ENCODE data around the gene GPBP1L1. TPM values are rescaled to one million over a fixed set of nuclear protein-coding genes. Genes with fewer than 3 reads are reported as not detected.

GPBP1L1 gene
- polyA plus RNA-seq, 1 of the 3 experiments (the other 2 are of a cell fraction) = 28.5 TPM

DNA sequence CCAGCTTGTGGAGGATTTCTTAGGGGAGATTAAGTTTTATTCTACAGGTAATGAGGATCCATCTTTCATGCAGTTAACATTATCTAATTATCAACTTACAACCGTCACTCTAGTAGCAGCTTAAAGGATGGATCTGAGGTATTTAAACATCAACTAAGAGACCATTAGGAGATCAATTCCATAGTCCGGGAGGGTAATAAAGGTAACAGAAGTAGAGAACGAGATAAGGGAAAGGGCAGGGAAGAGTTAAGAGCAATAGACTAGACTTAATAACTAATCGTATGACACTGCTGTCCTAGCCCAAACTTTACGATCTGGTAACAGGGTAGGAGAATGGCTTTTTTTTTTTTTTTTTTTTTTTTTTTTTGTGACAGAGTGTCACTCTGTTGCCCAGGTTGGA, 43.0 kb downstream of the GPBP1L1 start (continued):
- no peak for TF ChIP-seq MXI1 (IDR thresholded peaks at IDR 0.05; ENCODE audit: low read depth, low read length)
- TF ChIP-seq FOSL2 (IDR thresholded peaks at IDR 0.05; ENCODE audit: borderline replicate concordance, low read depth) = no peak
- no peak for TF ChIP-seq YY1 (IDR thresholded peaks at IDR 0.05; ENCODE audit: low read depth)
- TF ChIP-seq, protein P1, sequence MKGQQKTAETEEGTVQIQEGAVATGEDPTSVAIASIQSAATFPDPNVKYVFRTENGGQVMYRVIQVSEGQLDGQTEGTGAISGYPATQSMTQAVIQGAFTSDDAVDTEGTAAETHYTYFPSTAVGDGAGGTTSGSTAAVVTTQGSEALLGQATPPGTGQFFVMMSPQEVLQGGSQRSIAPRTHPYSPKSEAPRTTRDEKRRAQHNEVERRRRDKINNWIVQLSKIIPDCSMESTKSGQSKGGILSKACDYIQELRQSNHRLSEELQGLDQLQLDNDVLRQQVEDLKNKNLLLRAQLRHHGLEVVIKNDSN (IDR thresholded peaks at IDR 0.05; ENCODE audit: borderline replicate concordance, low read depth) = no peak
- TF ChIP-seq POLR2AphosphoS5 (IDR thresholded peaks at IDR 0.05; ENCODE audit: low read depth, low read length) = no peak
- TF ChIP-seq EZH2phosphoT487 (IDR thresholded peaks at IDR 0.05; ENCODE audit: borderline replicate concordance, low read depth) = no peak
- TF ChIP-seq, protein P2, sequence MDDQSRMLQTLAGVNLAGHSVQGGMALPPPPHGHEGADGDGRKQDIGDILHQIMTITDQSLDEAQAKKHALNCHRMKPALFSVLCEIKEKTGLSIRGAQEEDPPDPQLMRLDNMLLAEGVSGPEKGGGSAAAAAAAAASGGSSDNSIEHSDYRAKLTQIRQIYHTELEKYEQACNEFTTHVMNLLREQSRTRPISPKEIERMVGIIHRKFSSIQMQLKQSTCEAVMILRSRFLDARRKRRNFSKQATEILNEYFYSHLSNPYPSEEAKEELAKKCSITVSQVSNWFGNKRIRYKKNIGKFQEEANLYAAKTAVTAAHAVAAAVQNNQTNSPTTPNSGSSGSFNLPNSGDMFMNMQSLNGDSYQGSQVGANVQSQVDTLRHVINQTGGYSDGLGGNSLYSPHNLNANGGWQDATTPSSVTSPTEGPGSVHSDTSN (IDR thresholded peaks at IDR 0.05) = no peak
- TF ChIP-seq RAD21 (IDR thresholded peaks at IDR 0.05; ENCODE audit: low read length) = no peak

- no peak overlapping the region for H2AFZ ChIP-seq (ENCODE audit: low read depth)
- TF ChIP-seq FOSL2 (IDR thresholded peaks at IDR 0.05; ENCODE audit: borderline replicate concordance, low read depth) (no peak), TCF12 (IDR thresholded peaks at IDR 0.05) (no peak), SIN3A (IDR thresholded peaks at IDR 0.05; ENCODE audit: borderline replicate concordance, low read depth, low read length) (no peak), RCOR1 (IDR thresholded peaks at IDR 0.05; ENCODE audit: low read length) (no peak), EP300 (IDR thresholded peaks at IDR 0.05; ENCODE audit: borderline replicate concordance in 1 of 2, low read depth in 1 of 2, low read length in 1 of 2) (no peak), ELF1 (IDR thresholded peaks at IDR 0.05) (no peak), RXRA (IDR thresholded peaks at IDR 0.05; ENCODE audit: borderline replicate concordance, low read depth) (no peak), MXI1 (IDR thresholded peaks at IDR 0.05; ENCODE audit: low read depth, low read length) (no peak), EZH2phosphoT487 (IDR thresholded peaks at IDR 0.05; ENCODE audit: borderline replicate concordance, low read depth) (no peak), NRF1 (IDR thresholded peaks at IDR 0.05; ENCODE audit: low read depth, low read length) (no peak), TEAD4 (IDR thresholded peaks at IDR 0.05; ENCODE audit: borderline replicate concordance, insufficient read depth) (no peak), USF2 (IDR thresholded peaks at IDR 0.05; ENCODE audit: borderline replicate concordance, low read depth, low read length) (no peak), TAF1 (IDR thresholded peaks at IDR 0.05; ENCODE audit: borderline replicate concordance, low read depth, low read length) (no peak), POLR2AphosphoS5 (IDR thresholded peaks at IDR 0.05; ENCODE audit: low read depth, low read length) (no peak)
- TF ChIP-seq, protein P1 (IDR thresholded peaks at IDR 0.05; ENCODE audit: borderline replicate concordance, low read depth) = no peak
- TF ChIP-seq, protein P2 (IDR thresholded peaks at IDR 0.05) = no peak
- no peaks in the 10 kb centered on the region for H3K9me2 ChIP-seq
- CTCF ChIA-PET = no interaction called here
- H3K79me2 ChIP-seq (ENCODE audit: insufficient read depth) = peaks cover 9% of the 10 kb centered on the region
- WGBS (ENCODE audit: low lambda C conversion rate) = 100% methylated on average over 1 of the region's 1 CpG
- H3K27me3 ChIP-seq (ENCODE audit: insufficient read depth) = no peaks in the 10 kb centered on the region
- H3K36me3 ChIP-seq (replicated peaks in 1 of 2; ENCODE audit: control insufficient read depth in 1 of 2, insufficient read depth in 2 of 2, low read length in 1 of 2) = peaks cover 65 to 79% of the 10 kb centered on the region in 2 experiments
- no peak overlapping the region for H3K9ac ChIP-seq
- DNase-seq = no peak
- POLR2A ChIA-PET = no interaction called here
- no peaks in the 10 kb centered on the region; a peak in 1 of 4 replicates for H3K4me1 ChIP-seq (ENCODE audit: control insufficient read depth in 1 of 2, insufficient read depth in 2 of 2, low read depth in 1 of 2, low read length in 1 of 2)
- no peak overlapping the region for H3K4me2 ChIP-seq
- no peaks in the 10 kb centered on the region for H3K9me3 ChIP-seq
- no peak overlapping the region for H3K4me3 ChIP-seq (ENCODE audit: low read depth in 2 of 2, low read length in 1 of 2)
- no peak overlapping the region for H3K27ac ChIP-seq (ENCODE audit: low read depth in 2 of 2, low read length in 1 of 2)
- no peaks in the 10 kb centered on the region; the same call in 1 of the 2 replicates for H4K20me1 ChIP-seq (ENCODE audit: insufficient read depth)
- H3F3A ChIP-seq (replicated peaks; ENCODE audit: insufficient read depth) = peaks cover 14% of the 10 kb centered on the region
Measured at GRCh38 chr1:45640293-45640692, 46.0 kb downstream of the GPBP1L1 start.
